GM12891 (cell line): ENCODE data around the gene PACSIN3.

Experiments
- POLR2A ChIP-seq: IDR thresholded peaks from 2 replicates; pipeline ENCODE4 v1.6.1; 2011; ENCODE audit warnings: low read depth, low read length, control low read depth
- POLR2AphosphoS5 ChIP-seq: IDR thresholded peaks from 2 replicates; pipeline ENCODE4 v1.6.1; 2011; ENCODE audit warnings: low read depth, low read length, control low read depth
- POU2F2 ChIP-seq: IDR thresholded peaks from 2 replicates; pipeline ENCODE4 v1.6.1; 2011; ENCODE audit warnings: low read depth, mild to moderate bottlenecking, control low read depth, low read length, moderate library complexity
- TAF1 ChIP-seq: IDR thresholded peaks from 2 replicates; pipeline ENCODE4 v1.6.1; 2011; ENCODE audit warnings: low read depth, low read length, control low read depth

GRCh38 chr11:47216121-47216798 lies 30.0 kb upstream of the PACSIN3 start:
- TF ChIP-seq POLR2AphosphoS5 (no peak), POLR2A (peak; percentile 32; the same call in 1 of the 2 replicates), TAF1 (no peak), POU2F2 (no peak)
